Hippocampal formation (tissue), 2 donors: ENCODE data around the gene CACNA2D3.

ENCODE experiments used
- DNase-seq, 2 donors: peaks; one replicate each; lab custom pipeline; 2025; lab: John Stamatoyannopoulos, UW

The CACNA2D3 gene

GRCh38 chr3:54217828-54218227 is 95.5 kb downstream of the CACNA2D3 start:
- no peak for DNase-seq

GRCh38 chr3:54222316-54222715 is 100.0 kb downstream of the CACNA2D3 start:
- no peak for DNase-seq

- DNase-seq = no peak
These were observed 100.7 kb downstream of the CACNA2D3 start for GRCh38 chr3:54223063-54223462.

GRCh38 chr3:54225841-54226528 is 103.6 kb downstream of the CACNA2D3 start:
- no peak for DNase-seq

- no peak for DNase-seq
These were observed 106.5 kb downstream of the CACNA2D3 start for GRCh38 chr3:54228806-54229205.

- DNase-seq = no peak
These were observed 110.3 kb downstream of the CACNA2D3 start for GRCh38 chr3:54232618-54233017.

GRCh38 chr3:54235998-54236397 is 113.6 kb downstream of the CACNA2D3 start:
- DNase-seq = no peak

- DNase-seq = no peak
These were observed 114.8 kb downstream of the CACNA2D3 start for GRCh38 chr3:54237109-54237508.

- no peak for DNase-seq
These were observed 115.6 kb downstream of the CACNA2D3 start for GRCh38 chr3:54237788-54238502.

- no peak for DNase-seq
These were observed 118.0 kb downstream of the CACNA2D3 start for GRCh38 chr3:54240309-54240708.

GRCh38 chr3:54243056-54243931 is 120.9 kb downstream of the CACNA2D3 start:
- DNase-seq = no peak

- DNase-seq = no peak
These were observed 121.8 kb downstream of the CACNA2D3 start for GRCh38 chr3:54243960-54244682.

GRCh38 chr3:54251705-54252104 is 129.4 kb downstream of the CACNA2D3 start:
- DNase-seq = no peak

- no peak for DNase-seq
These were observed 134.9 kb downstream of the CACNA2D3 start for GRCh38 chr3:54257125-54257720.

GRCh38 chr3:54259636-54260035 is 137.3 kb downstream of the CACNA2D3 start:
- DNase-seq = no peak

- no peak for DNase-seq
These were observed 138.8 kb downstream of the CACNA2D3 start for GRCh38 chr3:54261141-54261540.

- no peak for DNase-seq
These were observed 140.2 kb downstream of the CACNA2D3 start for GRCh38 chr3:54262541-54262940.

GRCh38 chr3:54262946-54263345 is 140.6 kb downstream of the CACNA2D3 start:
- DNase-seq = no peak

- DNase-seq = no peak
These were observed 141.7 kb downstream of the CACNA2D3 start for GRCh38 chr3:54264050-54264449.

GRCh38 chr3:54270816-54271526 is 148.6 kb downstream of the CACNA2D3 start:
- no peak for DNase-seq

- DNase-seq = no peak
These were observed 151.4 kb downstream of the CACNA2D3 start for GRCh38 chr3:54273791-54274190.
